K562 (cell line): Measurements from ENCODE around the gene CLIC3. TPM values are rescaled to one million over a fixed set of nuclear protein-coding genes. Genes with fewer than 3 reads are reported as not detected.

Experiments used
- CHD4 ChIP-seq: fragments of 200-600 bp; sonication (generic); IDR thresholded peaks from 3 replicates; pipeline ENCODE4 v1.6.1; 2012; ENCODE audit warnings: low read depth, mild to moderate bottlenecking, mixed read lengths, low read length, inconsistent platforms; ENCODE audit not compliant: insufficient read depth, insufficient replicate concordance, poor library complexity, severe bottlenecking
- DDX20 ChIP-seq: fragments of 450-650 bp; IDR thresholded peaks from 2 replicates; pipeline ENCODE4 v1.6.1; 2016; ENCODE audit warnings: missing genetic modification characterization, low read depth, mild to moderate bottlenecking, missing compliant biosample characterization, moderate library complexity
- GTF2E2 ChIP-seq: fragments of 200-800 bp; sonication (Bioruptor generic); IDR thresholded peaks from 2 replicates; pipeline ENCODE4 v1.6.1; 2016; ENCODE audit warnings: missing genetic modification characterization, missing compliant biosample characterization
- MAFF ChIP-seq: IDR thresholded peaks from 2 replicates; pipeline ENCODE4 v1.6.1; 2012; ENCODE audit warnings: low read length, improper control_type of control experiment
- MCM3 ChIP-seq: fragments of 450-650 bp; IDR thresholded peaks from 2 replicates; pipeline ENCODE4 v1.6.1; 2016
- MXI1 ChIP-seq: IDR thresholded peaks from 2 replicates; pipeline ENCODE4 v1.6.1; 2011; ENCODE audit warnings: low read depth, mild to moderate bottlenecking, improper control_type of control experiment, low read length
- SRSF1 ChIP-seq: fragments of 200-400 bp; formaldehyde crosslinking; IDR thresholded peaks from 2 replicates; pipeline ENCODE4 v1.6.1; 2017; ENCODE audit warnings: mild to moderate bottlenecking, low read depth, low read length, moderate library complexity
- ZNF24 ChIP-seq: fragments of 450-650 bp; IDR thresholded peaks from 2 replicates; pipeline ENCODE4 v1.6.1; 2016
- ZNF75A ChIP-seq: fragments of 450-650 bp; formaldehyde crosslinking; IDR thresholded peaks from 2 replicates; pipeline ENCODE4 v1.4.0; 2020; ENCODE audit warnings: mild to moderate bottlenecking
- ZNF76 ChIP-seq: fragments of 250-450 bp; sonication (Bioruptor Pico); IDR thresholded peaks from 2 replicates; pipeline ENCODE4 v1.4.0; 2020; ENCODE audit warnings: mild to moderate bottlenecking, moderate library complexity, borderline replicate concordance
- polyA plus RNA-seq, 8 experiments: library from polyadenylated mRNA; depleted of rRNA in 4 of 8; stranded (reverse) in 5 of 8; unstranded in 3 of 8; fragments of >200 nt; fragmentation: Nextera tagmentation in 2 of 8; fragmentation: Illumina TruSeq in 1 of 8; extraction: Ambion mirVana in 2 of 8; extraction: Trizol in 1 of 8; gene quantifications; 2 replicates each; pipeline versions ENCODE4 v1.2.1 to v1.2.3, GENCODE V29; 2011 to 2014; ENCODE audit warnings: inconsistent platforms in 1 of 8, missing spikeins in 1 of 8
- total RNA-seq, 7 experiments: library from RNA; depleted of rRNA in 6 of 7; stranded (reverse); fragments of >200 nt in 6 of 7; fragmentation: Illumina TruSeq in 2 of 7; extraction: Trizol in 2 of 7; gene quantifications; 2 replicates each; pipeline versions ENCODE4 v1.2.1 to v1.2.3, GENCODE V29; 2011 to 2021; ENCODE audit warnings: low replicate concordance in 1 of 7
- TF ChIP-seq, protein P1 (sequence below), 2 experiments: fragments of 450-650 bp in 1 of 2; sonication (generic) in 1 of 2; formaldehyde crosslinking in 1 of 2; IDR thresholded peaks; 2 replicates each; pipeline versions ENCODE4 v1.7.1 to v1.9.0; 2016 to 2022; ENCODE audit warnings: inconsistent platforms in 1 of 2, mild to moderate bottlenecking in 1 of 2, missing genetic modification reagents in 1 of 2
- TF ChIP-seq, protein P2 (sequence below): sonication (generic); formaldehyde crosslinking; IDR thresholded peaks from 2 replicates; pipeline ENCODE4 v1.8.1; 2023; ENCODE audit warnings: mild to moderate bottlenecking, missing genetic modification reagents
- TF ChIP-seq, protein P3 (sequence below), 2 experiments: IDR thresholded peaks in 1 of 2; conservative IDR thresholded peaks in 1 of 2; 2 replicates each; pipeline ENCODE4 v1.6.1; 2016; ENCODE audit warnings: low read depth in 2 of 2, mild to moderate bottlenecking in 1 of 2, missing compliant biosample characterization in 1 of 2, missing genetic modification characterization in 1 of 2, moderate library complexity in 1 of 2

Gene CLIC3
- total and polyA plus RNA-seq, 9 of the 15 experiments (the other 6 are each of a cell fraction or from before 2014, with no cell fraction given): 0.27 to 0.29 TPM; not detected in 7

DNA sequence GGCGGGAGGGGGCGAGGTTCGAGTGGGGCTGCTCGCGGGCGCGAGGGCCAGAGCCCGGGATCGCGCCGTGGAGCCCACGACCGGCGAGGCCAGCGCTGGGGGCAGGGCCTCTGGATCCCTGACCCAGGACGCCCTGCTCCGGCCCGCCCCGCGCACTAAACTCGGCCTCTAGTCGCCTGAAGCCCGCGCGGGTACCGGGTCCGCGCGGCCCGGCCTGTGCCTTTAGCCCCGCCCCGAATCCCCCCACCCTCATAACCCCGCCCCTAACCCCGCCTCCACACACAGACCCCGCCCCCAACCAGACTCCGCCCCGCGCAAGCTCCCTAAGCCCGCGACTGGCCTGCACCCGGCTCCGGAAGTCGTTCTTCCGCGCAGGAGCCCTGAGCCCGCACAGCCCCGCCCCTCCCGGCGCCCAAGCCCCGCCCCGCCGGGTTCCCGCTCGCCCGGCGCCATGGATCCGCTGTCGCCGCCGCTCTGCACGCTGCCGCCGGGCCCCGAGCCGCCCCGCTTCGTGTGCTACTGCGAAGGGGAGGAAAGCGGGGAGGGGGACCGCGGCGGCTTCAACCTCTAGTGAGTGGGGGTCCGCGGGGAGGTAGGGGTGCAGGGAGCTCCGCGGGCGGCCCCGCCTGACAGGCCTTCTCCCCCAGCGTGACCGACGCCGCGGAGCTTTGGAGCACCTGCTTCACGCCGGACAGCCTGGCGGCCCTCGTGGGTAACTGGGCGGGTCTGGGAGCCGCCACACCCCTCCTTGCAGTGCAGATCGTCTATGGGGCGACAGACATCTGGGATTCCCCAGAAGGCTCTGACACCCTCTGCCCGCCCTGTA is 4.2 kb downstream of the CLIC3 start, which contains the start of gene PAXX (continued):
- TF ChIP-seq, protein P1, sequence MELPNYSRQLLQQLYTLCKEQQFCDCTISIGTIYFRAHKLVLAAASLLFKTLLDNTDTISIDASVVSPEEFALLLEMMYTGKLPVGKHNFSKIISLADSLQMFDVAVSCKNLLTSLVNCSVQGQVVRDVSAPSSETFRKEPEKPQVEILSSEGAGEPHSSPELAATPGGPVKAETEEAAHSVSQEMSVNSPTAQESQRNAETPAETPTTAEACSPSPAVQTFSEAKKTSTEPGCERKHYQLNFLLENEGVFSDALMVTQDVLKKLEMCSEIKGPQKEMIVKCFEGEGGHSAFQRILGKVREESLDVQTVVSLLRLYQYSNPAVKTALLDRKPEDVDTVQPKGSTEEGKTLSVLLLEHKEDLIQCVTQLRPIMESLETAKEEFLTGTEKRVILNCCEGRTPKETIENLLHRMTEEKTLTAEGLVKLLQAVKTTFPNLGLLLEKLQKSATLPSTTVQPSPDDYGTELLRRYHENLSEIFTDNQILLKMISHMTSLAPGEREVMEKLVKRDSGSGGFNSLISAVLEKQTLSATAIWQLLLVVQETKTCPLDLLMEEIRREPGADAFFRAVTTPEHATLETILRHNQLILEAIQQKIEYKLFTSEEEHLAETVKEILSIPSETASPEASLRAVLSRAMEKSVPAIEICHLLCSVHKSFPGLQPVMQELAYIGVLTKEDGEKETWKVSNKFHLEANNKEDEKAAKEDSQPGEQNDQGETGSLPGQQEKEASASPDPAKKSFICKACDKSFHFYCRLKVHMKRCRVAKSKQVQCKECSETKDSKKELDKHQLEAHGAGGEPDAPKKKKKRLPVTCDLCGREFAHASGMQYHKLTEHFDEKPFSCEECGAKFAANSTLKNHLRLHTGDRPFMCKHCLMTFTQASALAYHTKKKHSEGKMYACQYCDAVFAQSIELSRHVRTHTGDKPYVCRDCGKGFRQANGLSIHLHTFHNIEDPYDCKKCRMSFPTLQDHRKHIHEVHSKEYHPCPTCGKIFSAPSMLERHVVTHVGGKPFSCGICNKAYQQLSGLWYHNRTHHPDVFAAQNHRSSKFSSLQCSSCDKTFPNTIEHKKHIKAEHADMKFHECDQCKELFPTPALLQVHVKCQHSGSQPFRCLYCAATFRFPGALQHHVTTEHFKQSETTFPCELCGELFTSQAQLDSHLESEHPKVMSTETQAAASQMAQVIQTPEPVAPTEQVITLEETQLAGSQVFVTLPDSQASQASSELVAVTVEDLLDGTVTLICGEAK (IDR thresholded peaks at IDR 0.05): no peak
- TF ChIP-seq, protein P1 (CRISPR knock-in tag; IDR thresholded peaks at IDR 0.05): no peak
- TF ChIP-seq, protein P2, sequence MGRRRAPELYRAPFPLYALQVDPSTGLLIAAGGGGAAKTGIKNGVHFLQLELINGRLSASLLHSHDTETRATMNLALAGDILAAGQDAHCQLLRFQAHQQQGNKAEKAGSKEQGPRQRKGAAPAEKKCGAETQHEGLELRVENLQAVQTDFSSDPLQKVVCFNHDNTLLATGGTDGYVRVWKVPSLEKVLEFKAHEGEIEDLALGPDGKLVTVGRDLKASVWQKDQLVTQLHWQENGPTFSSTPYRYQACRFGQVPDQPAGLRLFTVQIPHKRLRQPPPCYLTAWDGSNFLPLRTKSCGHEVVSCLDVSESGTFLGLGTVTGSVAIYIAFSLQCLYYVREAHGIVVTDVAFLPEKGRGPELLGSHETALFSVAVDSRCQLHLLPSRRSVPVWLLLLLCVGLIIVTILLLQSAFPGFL (CRISPR knock-in tag): no peak
- no peak for TF ChIP-seq DDX20 (tag)
- TF ChIP-seq CHD4: no peak
- TF ChIP-seq MXI1: peak; percentile 81; the same call in 1 of the 2 replicates
- TF ChIP-seq GTF2E2 (tag): no peak
- no peak for TF ChIP-seq MAFF
- no peak for TF ChIP-seq ZNF75A (CRISPR knock-in tag)
- TF ChIP-seq MCM3: no peak
- TF ChIP-seq, protein P3, sequence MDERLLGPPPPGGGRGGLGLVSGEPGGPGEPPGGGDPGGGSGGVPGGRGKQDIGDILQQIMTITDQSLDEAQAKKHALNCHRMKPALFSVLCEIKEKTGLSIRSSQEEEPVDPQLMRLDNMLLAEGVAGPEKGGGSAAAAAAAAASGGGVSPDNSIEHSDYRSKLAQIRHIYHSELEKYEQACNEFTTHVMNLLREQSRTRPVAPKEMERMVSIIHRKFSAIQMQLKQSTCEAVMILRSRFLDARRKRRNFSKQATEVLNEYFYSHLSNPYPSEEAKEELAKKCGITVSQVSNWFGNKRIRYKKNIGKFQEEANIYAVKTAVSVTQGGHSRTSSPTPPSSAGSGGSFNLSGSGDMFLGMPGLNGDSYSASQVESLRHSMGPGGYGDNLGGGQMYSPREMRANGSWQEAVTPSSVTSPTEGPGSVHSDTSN (CRISPR knock-in tag; IDR thresholded peaks at IDR 0.05; ENCODE audit: low read depth): no peak
- TF ChIP-seq, protein P3 (tag; conservative IDR thresholded peaks at IDR 0.05; ENCODE audit: low read depth): no peak
- no peak for TF ChIP-seq ZNF24
- TF ChIP-seq ZNF76 (CRISPR knock-in tag): no peak
- TF ChIP-seq SRSF1: no peak
